Adrenal gland (tissue), 12 donors: Measurements from ENCODE around the gene GLRA3. TPM values are rescaled to one million over a fixed set of nuclear protein-coding genes. Genes with fewer than 3 reads are reported as not detected.

Experiments
- DNase-seq, 7 donors: peaks; one replicate each; pipeline ENCODE4 v3.0.0-alpha.2; 2019 to 2020
- H3K27ac ChIP-seq, 5 donors: fragments of 200-600 bp; sonication (generic) in 4 of 5; 1 replicate in 3 of 5; 2 replicates in 2 of 5; pipeline versions ENCODE4 v1.5.1 to v1.8.0; 2016 to 2020; ENCODE audit warnings: mild to moderate bottlenecking in 1 of 5
- H3K27me3 ChIP-seq: fragments of 200-600 bp; 2 replicates; pipeline ENCODE4 v1.8.0; 2021
- H3K36me3 ChIP-seq, 2 donors: fragments of 200-600 bp; replicated peaks in 1 of 2; 1 replicate in 1 of 2; 2 replicates in 1 of 2; pipeline versions ENCODE4 v1.5.1 to v1.8.0; 2018 to 2022
- H3K4me1 ChIP-seq, 2 donors: fragments of 200-600 bp; replicated peaks in 1 of 2; 1 replicate in 1 of 2; 2 replicates in 1 of 2; pipeline versions ENCODE4 v1.5.1 to v1.8.0; 2018 to 2021
- H3K4me3 ChIP-seq, 4 donors: fragments of 200-600 bp; sonication (generic) in 3 of 4; one replicate each; pipeline ENCODE4 v1.5.1; 2016 to 2018
- H3K9me3 ChIP-seq, 3 donors: fragments of 200-600 bp; sonication (generic) in 1 of 3; replicated peaks in 1 of 3; 1 replicate in 2 of 3; 2 replicates in 1 of 3; pipeline versions ENCODE4 v1.5.1 to v1.8.0; 2016 to 2021
- CTCF ChIP-seq, 6 experiments: fragments of 450-650 bp in 4 of 6; fragments of 200-600 bp in 2 of 6; sonication (generic) in 1 of 6; IDR thresholded peaks; 1 replicate in 5 of 6; 2 replicates in 1 of 6; pipeline versions ENCODE4 v1.5.1 to v1.8.0; 2016 to 2021; ENCODE audit warnings: antibody characterized with exemption in 6 of 6, mild to moderate bottlenecking in 2 of 6, moderate library complexity in 1 of 6
- POLR2A ChIP-seq, 2 donors: fragments of 450-650 bp; IDR thresholded peaks; one replicate each; pipeline ENCODE4 v1.6.1; 2017; ENCODE audit warnings: antibody characterized with exemption in 2 of 2, mild to moderate bottlenecking in 2 of 2, moderate library complexity in 1 of 2
- WGBS, 4 donors: extraction: QIAGEN DNeasy Blood & Tissue Kit in 2 of 4; methylation state at CpG; one replicate each; pipeline versions ENCODE4 v1.1.5 to v1.1.7; 2013 to 2017; 5-methylcytosine and 5-hydroxymethylcytosine counted together
- intact Hi-C, 2 donors: fragments of 100-400 bp; cut with DNase I; formaldehyde crosslinking; loops; one replicate each; pipeline versions ENCODE4 v1.14.1 to v1.15.0; 2022 to 2023
- polyA plus RNA-seq, 3 donors: library from polyadenylated mRNA; stranded (reverse); fragments of 200-250 nt in 2 of 3; fragments of 350-450 nt in 1 of 3; fragmentation: Illumina TruSeq in 1 of 3; extraction: RNeasy Lipid Tissue Mini Kit (QIAGEN cat#74804) in 1 of 3; gene quantifications; one replicate each; pipeline ENCODE4 v1.2.3, GENCODE V29; 2013 to 2014
- total RNA-seq, 9 donors: library from RNA; depleted of rRNA in 4 of 9; stranded (reverse); fragments of >200 nt in 4 of 9; fragments of 120-200 nt in 1 of 9; fragmentation: NEBNext Ultra II Directional in 1 of 9; extraction: Animal tissue kit (Norgen Biotek cat#: 25700) in 1 of 9; gene quantifications; one replicate each; pipeline versions ENCODE4 v1.1.0 to v1.2.4, GENCODE V29; 2013 to 2023
- donor health status: healthy with polysubstance abuse.
- donor health status: Bipolar disorder and iron deficiency.
- donor health status: DM: yes; HTN: yes; CAD: no.
- donor health status: DM: no; HTN: no; CAD: no.
- donor health status: DM: no; HTN: no; CAD: no.
- donor health status: DM: yes; HTN: yes; CAD: no.

GLRA3 gene
- total and polyA plus RNA-seq, 12 donors: 0.03 to 2.2 (median 0.24) TPM; not detected in 3

GRCh38 chr4:174753021-174753420, 76.0 kb downstream of the GLRA3 start:
- no peak for DNase-seq
- TF ChIP-seq POLR2A (IDR thresholded peaks at IDR 0.05) (no peak), CTCF (IDR thresholded peaks at IDR 0.05) (no peak)
- Histone ChIP-seq H3K36me3 (no peaks in the 10 kb centered on the region), H3K9me3 (no peaks in the 10 kb centered on the region), H3K4me3 (no peak overlapping the region), H3K4me1 (no peaks in the 10 kb centered on the region), H3K27ac (no peak overlapping the region), H3K27me3 (no peaks in the 10 kb centered on the region)
- intact Hi-C loops: no loop called here
- WGBS, 4 donors: 82 to 87% (median 84%) methylated on average over 4 of the region's 4 CpGs

DNA sequence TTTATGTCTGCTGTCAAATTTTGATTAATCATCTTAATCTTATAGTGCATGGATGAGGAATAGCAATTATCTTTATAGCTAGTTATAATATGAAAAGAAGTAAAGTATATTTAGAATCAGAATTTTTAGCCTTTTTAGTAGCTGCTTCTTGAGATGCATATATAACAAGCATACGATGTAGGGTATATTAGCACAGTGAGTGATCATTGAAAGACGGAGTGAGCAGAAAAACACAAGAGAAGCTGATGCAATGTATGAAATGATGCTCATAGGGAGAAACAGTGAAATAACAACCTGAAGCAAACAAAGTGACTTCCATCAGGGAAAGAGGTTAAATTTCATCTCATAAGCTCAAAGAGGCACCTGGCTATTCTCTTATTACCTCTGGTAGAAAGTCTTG, 77.0 kb downstream of the GLRA3 start:
- intact Hi-C loops: no loop called here
- no peaks in the 10 kb centered on the region for H3K4me1 ChIP-seq
- H3K27ac ChIP-seq: no peak overlapping the region
- no peak overlapping the region for H3K4me3 ChIP-seq
- no peaks in the 10 kb centered on the region for H3K9me3 ChIP-seq
- no peak for TF ChIP-seq CTCF (IDR thresholded peaks at IDR 0.05)
- TF ChIP-seq POLR2A (IDR thresholded peaks at IDR 0.05): no peak
- no peak for DNase-seq
- 83 to 90% (median 85%) methylated on average over 2 of the region's 2 CpGs for WGBS, 4 donors
- no peaks in the 10 kb centered on the region for H3K36me3 ChIP-seq
- H3K27me3 ChIP-seq: no peaks in the 10 kb centered on the region

- H3K36me3 ChIP-seq: no peaks in the 10 kb centered on the region
- TF ChIP-seq POLR2A (IDR thresholded peaks at IDR 0.05): no peak
- TF ChIP-seq CTCF (IDR thresholded peaks at IDR 0.05): no peak
- no peaks in the 10 kb centered on the region for H3K4me1 ChIP-seq
- H3K27ac ChIP-seq: no peak overlapping the region
- intact Hi-C loops: no loop called here
- H3K9me3 ChIP-seq: no peaks in the 10 kb centered on the region
- no peaks in the 10 kb centered on the region for H3K27me3 ChIP-seq
- no peak for DNase-seq
- 83 to 88% (median 86%) methylated on average over 3 of the region's 3 CpGs for WGBS, 4 donors
- H3K4me3 ChIP-seq: no peak overlapping the region
These were observed 80.0 kb downstream of the GLRA3 start for GRCh38 chr4:174749091-174749490.

DNA sequence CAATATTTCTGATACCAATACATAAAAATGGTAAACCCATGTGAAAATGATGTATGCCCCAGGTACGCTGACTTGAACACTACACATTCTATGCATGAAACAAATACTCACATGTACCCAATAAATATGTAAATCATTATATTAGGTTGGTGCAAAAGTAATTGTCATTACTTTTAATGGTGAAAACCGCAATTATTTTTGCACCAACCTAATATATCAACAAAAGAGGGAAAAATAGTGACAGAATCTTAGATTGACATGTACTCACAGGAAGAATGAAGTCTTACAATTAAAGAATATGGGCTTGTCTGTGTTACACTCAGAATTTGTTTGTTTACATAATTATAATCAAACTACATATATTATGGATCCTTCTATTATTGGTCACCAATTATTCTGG, 82.3 kb downstream of the GLRA3 start:
- Histone ChIP-seq H3K27ac (no peak overlapping the region), H3K36me3 (no peaks in the 10 kb centered on the region), H3K27me3 (no peaks in the 10 kb centered on the region), H3K9me3 (no peaks in the 10 kb centered on the region), H3K4me3 (no peak overlapping the region), H3K4me1 (no peaks in the 10 kb centered on the region)
- DNase-seq: no peak
- intact Hi-C loops: no loop called here
- TF ChIP-seq CTCF (IDR thresholded peaks at IDR 0.05): no peak
- TF ChIP-seq POLR2A (IDR thresholded peaks at IDR 0.05): no peak
- WGBS, 4 donors: 65 to 80% (median 74%) methylated on average over 2 of the region's 2 CpGs
